HG02623 (cell line): Measurements from ENCODE around the gene CNNM2.
"Not testable (repeated sequence)": the region's sequence is repeated elsewhere in the genome, so short reads cannot be mapped to it uniquely, and the experiment has no call there.

Experiments
- ATAC-seq: cut with Tn5 transposase; IDR thresholded peaks from one replicate; pipeline ENCODE4 v1.9.1; 2021; ENCODE audit warnings: moderate library complexity; ENCODE audit not compliant: unreplicated experiment

Gene CNNM2

DNA sequence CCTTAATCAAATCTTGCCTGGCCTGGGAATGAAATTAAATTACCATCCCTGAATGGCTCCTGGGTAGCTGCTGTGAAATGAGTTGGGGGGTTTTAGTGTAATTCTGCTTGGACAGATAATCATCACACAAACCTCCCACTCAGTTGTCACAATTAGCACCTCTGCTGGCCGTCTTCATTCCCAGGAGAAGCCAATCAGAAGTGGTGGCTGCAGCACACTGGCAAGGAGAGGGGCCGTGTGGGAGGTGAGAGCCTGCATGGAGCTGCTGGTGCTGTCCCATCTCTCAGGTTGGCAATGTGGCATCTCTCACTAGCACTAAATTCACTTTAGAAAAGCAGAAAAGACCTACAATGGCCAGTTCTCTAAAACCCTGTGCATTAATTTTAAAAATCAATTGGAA is 182.5 kb downstream of the CNNM2 start:
- ATAC-seq, result no peak

DNA sequence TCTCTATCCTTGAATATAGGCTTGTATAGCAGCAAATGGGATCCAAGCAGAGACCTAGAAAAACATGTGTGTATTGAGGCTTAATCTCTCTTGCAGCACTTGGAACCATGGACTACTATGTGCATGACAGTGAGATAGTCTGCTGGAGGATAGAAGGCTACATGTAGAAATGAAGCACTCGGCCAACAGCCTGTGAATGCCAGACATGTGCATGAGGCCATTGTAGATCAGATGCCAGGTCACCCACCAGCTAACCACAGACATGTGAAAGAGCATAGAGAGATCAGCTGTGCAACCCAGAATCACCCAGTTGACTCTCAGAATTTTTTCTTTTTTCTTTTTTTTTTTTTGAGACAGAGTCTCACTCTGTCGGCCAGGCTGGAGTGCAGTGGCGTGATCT is 184.1 kb downstream of the CNNM2 start:
- no peak for ATAC-seq

DNA sequence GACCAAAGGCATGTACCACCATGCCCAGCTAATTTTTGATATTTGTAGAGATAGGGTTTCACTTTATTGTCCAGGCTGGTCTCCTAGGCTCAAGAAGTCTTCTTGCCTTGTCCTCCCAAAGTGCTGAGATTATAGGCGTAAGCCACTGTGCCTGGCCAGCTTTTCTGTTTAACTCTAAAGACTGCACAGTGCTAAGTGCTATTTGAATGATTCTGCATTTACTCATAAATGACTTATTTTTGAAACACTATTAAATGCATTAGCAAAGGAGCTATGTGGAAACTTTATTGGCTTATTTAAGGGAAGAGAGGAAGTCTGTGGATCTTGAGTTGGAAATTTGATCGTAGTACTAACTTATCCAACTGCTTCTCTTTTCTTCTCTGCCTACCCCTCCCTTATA is 185.9 kb downstream of the CNNM2 start:
- no peak for ATAC-seq

- ATAC-seq, result no peak
Measured at GRCh38 chr10:103104721-103105120, 186.6 kb downstream of the CNNM2 start.

DNA sequence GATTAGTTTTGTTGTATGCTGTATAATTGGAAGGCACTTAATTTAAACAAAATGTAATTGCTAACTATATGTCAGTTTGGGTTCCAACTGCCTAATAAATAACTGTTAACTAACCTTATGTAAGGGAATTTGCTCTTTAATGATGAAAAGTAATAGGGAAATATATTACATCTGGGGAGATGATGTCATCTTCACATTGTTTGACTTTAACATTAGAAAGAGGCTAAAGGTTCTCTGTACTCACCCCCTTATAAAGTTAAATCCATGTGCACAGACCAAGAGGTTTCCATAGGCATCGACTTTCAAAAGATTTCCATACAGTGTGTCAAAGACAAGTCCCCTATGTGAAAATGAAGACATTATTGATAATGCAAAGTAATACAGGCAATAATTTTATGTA is 187.4 kb downstream of the CNNM2 start:
- no peak for ATAC-seq

DNA sequence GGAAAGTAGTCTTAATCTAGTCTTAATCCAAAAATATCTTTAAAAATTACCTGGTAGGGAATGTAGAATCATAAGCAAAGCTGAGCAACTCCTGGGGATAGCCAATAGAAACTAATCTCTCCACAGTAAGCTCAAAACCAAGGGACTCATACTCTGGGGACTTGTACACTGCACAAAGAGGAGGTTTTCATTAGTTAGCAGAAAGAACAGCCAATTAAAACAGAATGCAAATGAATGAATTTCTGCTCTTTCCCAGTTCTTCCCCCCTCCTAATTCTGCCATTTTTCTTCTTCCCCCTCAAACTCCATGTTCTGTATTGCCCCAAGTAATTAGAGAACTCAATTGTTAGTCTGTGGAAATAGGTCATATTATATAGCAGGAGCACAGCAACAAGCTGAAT is 188.4 kb downstream of the CNNM2 start:
- no peak for ATAC-seq

DNA sequence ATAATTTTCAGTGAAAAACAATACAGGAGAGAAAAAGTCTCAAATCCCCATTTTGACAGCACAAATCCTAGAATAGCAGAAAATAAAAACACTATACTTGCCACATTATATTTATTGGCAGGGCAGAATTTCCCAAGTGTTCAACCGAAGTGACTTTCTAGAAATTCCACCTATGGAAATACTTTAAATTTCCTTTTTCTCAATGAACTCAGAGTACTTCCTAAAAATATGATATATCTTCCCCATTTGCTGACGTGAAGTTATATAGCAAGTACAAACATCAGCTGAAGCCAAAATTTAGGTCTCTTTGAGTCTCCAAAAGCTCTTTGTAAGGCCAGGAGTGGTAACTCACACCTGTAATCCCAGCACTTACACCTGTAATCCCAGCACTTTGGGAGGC is 191.7 kb downstream of the CNNM2 start:
- ATAC-seq, result no peak

GRCh38 chr10:103110407-103110806 is 192.3 kb downstream of the CNNM2 start:
- ATAC-seq, result no peak

DNA sequence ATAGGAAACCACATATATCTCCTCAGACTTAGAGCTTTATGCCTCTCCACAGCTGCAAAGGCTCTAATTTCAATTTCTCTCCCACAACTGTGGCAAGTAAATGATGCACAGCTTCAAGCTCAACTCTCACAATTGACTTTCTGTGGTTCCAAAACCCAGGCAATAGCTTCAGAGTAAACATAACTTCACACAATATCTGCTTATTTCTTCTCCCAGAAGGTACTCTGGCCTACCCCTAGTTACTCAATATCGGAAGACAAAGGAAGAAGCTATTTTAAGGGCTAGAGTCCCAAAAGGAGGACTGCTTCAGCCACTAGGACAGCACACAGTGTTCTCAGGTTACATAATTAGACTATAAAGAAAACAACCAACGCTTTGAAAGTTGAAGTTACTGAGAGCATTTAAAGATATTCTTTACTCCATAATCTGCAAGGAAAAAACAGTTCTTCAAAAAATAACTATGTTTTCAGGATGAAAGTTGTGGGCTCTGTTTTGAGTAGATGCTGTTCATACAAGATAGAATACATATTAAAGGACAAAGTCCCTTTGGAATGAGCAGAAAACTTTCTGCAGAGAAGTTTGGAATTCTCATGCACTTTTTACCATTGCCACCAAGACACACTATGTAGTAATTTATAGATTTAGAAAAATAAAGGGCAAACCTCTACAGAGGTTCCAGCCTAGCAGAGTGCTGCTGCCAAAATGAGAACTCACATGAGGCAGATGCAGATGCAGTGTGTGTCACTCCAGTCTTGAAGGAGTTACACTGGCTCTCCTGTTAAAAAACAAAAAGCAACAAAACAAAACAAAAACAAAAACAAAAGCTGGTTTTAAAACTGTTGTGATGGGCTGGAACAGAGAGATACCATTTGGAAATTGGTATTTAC is 193.2 kb downstream of the CNNM2 start:
- ATAC-seq, result no peak

- ATAC-seq, result peak; percentile 37
Measured at GRCh38 chr10:103111918-103112877, 194.1 kb downstream of the CNNM2 start.

- no peak for ATAC-seq
Measured at GRCh38 chr10:103114876-103115275, 196.8 kb downstream of the CNNM2 start.

GRCh38 chr10:103117247-103117646 is 199.2 kb downstream of the CNNM2 start:
- no peak for ATAC-seq

GRCh38 chr10:103120546-103120945 is 202.5 kb downstream of the CNNM2 start:
- ATAC-seq, result no peak

- no peak for ATAC-seq
Measured at GRCh38 chr10:103120977-103121735, 203.1 kb downstream of the CNNM2 start.

- ATAC-seq, result no peak
Measured at GRCh38 chr10:103123282-103124024, 205.4 kb downstream of the CNNM2 start.

DNA sequence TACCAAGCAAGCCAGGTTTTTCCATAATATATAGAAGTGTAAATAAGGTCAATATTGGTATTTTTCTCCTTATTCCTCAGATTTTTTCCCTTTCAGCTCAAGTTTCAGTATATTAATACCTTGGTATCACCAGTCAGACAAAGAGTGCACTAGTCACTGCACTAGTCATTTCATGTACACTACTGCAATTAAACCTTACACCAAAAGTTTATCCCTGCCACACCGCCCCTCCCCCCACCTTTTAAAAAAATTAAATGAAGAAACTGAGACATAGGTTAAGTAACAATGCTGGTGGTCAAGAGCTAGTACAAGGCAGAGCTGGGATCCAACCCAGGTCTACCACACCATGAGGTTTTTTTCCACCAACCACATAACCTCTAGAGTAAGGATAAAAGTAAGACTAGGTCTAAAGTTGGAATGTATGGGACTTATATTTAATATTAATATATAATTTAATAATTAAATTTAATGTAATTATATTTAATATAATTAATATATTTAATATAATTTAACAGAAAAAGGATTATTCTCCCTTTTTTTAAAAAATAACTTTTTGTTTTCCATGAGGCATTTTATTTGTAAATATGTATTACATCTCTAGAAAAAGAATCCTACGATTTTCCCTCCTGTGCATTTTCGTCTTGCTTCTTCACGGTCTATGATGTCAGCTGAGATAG is 206.5 kb downstream of the CNNM2 start:
- ATAC-seq, result no peak

DNA sequence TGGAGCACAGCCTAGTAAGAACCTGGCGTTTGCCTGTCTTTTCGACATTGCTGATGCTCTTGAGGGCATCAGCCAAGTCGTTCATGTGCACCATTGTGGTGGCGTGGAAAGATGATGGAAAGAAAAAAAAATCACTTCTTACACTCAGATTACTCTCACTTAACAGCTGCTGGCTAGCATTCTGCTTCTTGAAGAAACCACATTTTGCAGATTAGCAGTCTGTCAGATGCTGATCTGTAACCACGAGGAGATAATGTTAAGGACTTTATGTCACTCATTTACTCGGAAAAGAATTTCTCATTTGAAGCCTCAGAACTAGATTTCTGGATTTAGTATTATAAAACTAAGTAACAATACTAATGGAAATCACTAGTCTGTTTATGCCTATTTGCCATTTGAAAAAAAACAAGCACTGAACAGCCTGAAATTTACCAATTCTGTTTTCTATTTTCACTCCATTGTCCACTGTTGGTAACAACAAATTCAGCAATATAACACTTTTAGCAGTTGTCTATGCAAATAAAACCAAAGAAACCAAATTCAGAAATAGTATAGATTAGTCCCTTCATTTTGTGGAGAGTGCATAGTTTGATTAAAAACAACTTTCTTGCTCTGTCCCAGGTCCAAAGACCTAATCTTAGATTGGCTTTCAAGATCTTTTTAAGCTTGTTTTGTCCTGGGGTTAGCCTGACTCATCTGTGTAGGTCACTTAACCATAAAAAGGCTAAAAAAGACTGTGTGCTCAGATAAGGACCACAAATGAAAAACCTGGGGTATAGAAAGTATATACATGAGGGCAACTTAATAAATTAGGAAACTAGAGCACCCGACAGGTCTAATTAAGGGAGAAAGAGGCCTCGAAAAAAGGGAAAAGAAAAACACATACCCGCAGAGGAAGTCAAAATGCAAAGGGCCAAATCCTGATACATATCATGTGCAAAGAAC is 207.5 kb downstream of the CNNM2 start:
- peak; percentile 75 for ATAC-seq

- ATAC-seq, result no peak
Measured at GRCh38 chr10:103127241-103127640, 209.1 kb downstream of the CNNM2 start.

GRCh38 chr10:103130180-103130579 is 212.1 kb downstream of the CNNM2 start:
- not testable (repeated sequence) for ATAC-seq
